Suprapubic skin (tissue), 3 donors: ENCODE results near the gene POLE3.

Experiments used
- CTCF ChIP-seq, 2 donors: fragments of 200-600 bp in 1 of 2; fragments of 450-650 bp in 1 of 2; sonication (generic) in 1 of 2; IDR thresholded peaks; one replicate each; pipeline ENCODE4 v1.5.1; 2016 to 2019; ENCODE audit warnings: antibody characterized with exemption in 2 of 2, mild to moderate bottlenecking in 1 of 2, moderate library complexity in 1 of 2
- POLR2A ChIP-seq, 2 donors: fragments of 450-650 bp; IDR thresholded peaks; one replicate each; pipeline ENCODE4 v1.6.1; 2017; ENCODE audit warnings: antibody characterized with exemption in 2 of 2, mild to moderate bottlenecking in 2 of 2, moderate library complexity in 2 of 2

- no peak for TF ChIP-seq POLR2A (IDR thresholded peaks at IDR 0.05)
- TF ChIP-seq CTCF (IDR thresholded peaks at IDR 0.05): no peak
These were observed 50.1 kb downstream of the POLE3 start for GRCh38 chr9:113360242-113360842.
